ENCODE data around the gene GRM8. TPM values are rescaled to one million over a fixed set of nuclear protein-coding genes. Genes with fewer than 3 reads are reported as not detected.
"Not testable (repeated sequence)": the region's sequence is repeated elsewhere in the genome, so short reads cannot be mapped to it uniquely, and the experiment has no call there.

Gene GRM8
- total and polyA plus RNA-seq, 9 donors = 0.18 to 0.75 (median 0.26) TPM; not detected in 1

GRCh38 chr7:126842451-126842850 lies 410.3 kb downstream of the GRM8 start:
- H3K4me3 ChIP-seq (ENCODE audit: low read length) = no peak overlapping the region
- H3K9me3 ChIP-seq (replicated peaks; ENCODE audit: control insufficient read depth, low read depth, low read length) = no peaks in the 10 kb centered on the region
- no peak for DNase-seq
- no peak overlapping the region for H3K27ac ChIP-seq (ENCODE audit: low read length)
- no peaks in the 10 kb centered on the region for H3K27me3 ChIP-seq (ENCODE audit: control insufficient read depth, insufficient read depth, low read length)
- H3K36me3 ChIP-seq (ENCODE audit: control insufficient read depth, insufficient read depth, low read length) = no peaks in the 10 kb centered on the region
- no CpG with 5 or more reads among the region's 1 CpG for WGBS (ENCODE audit: insufficient coverage)
- no peaks in the 10 kb centered on the region for H3K4me1 ChIP-seq (ENCODE audit: control insufficient read depth, insufficient read depth, low read length)

GRCh38 chr7:126840869-126841268 lies 411.9 kb downstream of the GRM8 start:
- Histone ChIP-seq H3K36me3 (ENCODE audit: control insufficient read depth, insufficient read depth, low read length) (no peaks in the 10 kb centered on the region), H3K27ac (ENCODE audit: low read length) (no peak overlapping the region), H3K9me3 (replicated peaks; ENCODE audit: control insufficient read depth, low read depth, low read length) (no peaks in the 10 kb centered on the region), H3K27me3 (ENCODE audit: control insufficient read depth, insufficient read depth, low read length) (no peaks in the 10 kb centered on the region), H3K4me3 (ENCODE audit: low read length) (no peak overlapping the region), H3K4me1 (ENCODE audit: control insufficient read depth, insufficient read depth, low read length) (no peaks in the 10 kb centered on the region)
- DNase-seq = no peak

- Histone ChIP-seq H3K27ac (ENCODE audit: low read length) (no peak overlapping the region), H3K36me3 (ENCODE audit: control insufficient read depth, insufficient read depth, low read length) (no peaks in the 10 kb centered on the region), H3K4me1 (ENCODE audit: control insufficient read depth, insufficient read depth, low read length) (no peaks in the 10 kb centered on the region), H3K27me3 (ENCODE audit: control insufficient read depth, insufficient read depth, low read length) (no peaks in the 10 kb centered on the region), H3K9me3 (replicated peaks; ENCODE audit: control insufficient read depth, low read depth, low read length) (no peaks in the 10 kb centered on the region), H3K4me3 (ENCODE audit: low read length) (no peak overlapping the region)
- 67% methylated on average over 1 of the region's 1 CpG for WGBS (ENCODE audit: insufficient coverage)
- DNase-seq = no peak
Observed at GRCh38 chr7:126839624-126840023, 413.1 kb downstream of the GRM8 start.

DNA sequence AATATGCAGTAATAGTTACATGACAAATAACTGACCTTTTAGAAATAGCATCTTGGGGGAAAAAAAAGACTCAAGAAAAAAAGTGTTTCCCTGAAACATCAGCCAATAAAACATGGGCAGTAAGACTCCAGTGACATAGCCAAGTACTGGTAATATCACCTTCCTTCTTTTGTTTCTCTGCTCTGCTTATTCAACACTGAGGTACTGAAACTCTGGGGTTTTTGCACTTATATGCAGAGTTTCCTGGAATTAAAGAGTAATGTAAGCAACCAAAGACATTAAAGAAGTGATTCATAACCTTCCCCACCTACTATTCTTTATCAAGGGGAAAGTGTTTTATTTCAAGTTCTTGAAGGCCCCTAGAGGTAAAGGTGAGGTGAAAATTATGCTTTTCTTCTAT lies 414.5 kb downstream of the GRM8 start:
- H3K27ac ChIP-seq (ENCODE audit: low read length) = no peak overlapping the region
- no peak overlapping the region for H3K4me3 ChIP-seq (ENCODE audit: low read length)
- no peaks in the 10 kb centered on the region for H3K4me1 ChIP-seq (ENCODE audit: control insufficient read depth, insufficient read depth, low read length)
- no peak for DNase-seq
- H3K36me3 ChIP-seq (ENCODE audit: control insufficient read depth, insufficient read depth, low read length) = no peaks in the 10 kb centered on the region
- no peaks in the 10 kb centered on the region for H3K27me3 ChIP-seq (ENCODE audit: control insufficient read depth, insufficient read depth, low read length)
- H3K9me3 ChIP-seq (replicated peaks; ENCODE audit: control insufficient read depth, low read depth, low read length) = no peaks in the 10 kb centered on the region

DNA sequence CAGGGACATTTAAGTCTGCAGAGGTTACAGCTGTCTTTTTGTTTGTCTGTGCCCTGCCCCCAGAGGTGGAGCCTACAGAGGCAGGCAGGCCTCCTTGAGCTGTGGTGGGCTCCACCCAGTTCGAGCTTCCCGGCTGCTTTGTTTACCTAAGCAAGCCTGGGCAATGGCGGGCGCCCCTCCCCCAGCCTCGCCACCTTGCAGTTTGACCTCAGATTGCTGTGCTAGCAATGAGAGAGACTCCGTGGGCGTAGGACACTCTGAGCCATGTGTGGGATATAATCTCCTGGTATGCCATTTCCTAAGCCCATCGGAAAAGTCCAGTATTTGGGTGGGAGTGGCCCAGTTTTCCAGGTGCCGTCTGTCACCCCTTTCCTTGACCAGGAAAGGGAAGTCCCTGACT lies 421.5 kb downstream of the GRM8 start:
- not testable (repeated sequence) for H3K36me3 ChIP-seq (ENCODE audit: control insufficient read depth, insufficient read depth, low read length); DNase-seq; H3K4me1 ChIP-seq (ENCODE audit: control insufficient read depth, insufficient read depth, low read length); H3K4me3 ChIP-seq (ENCODE audit: low read length); H3K27ac ChIP-seq (ENCODE audit: low read length); H3K9me3 ChIP-seq (replicated peaks; ENCODE audit: control insufficient read depth, low read depth, low read length); H3K27me3 ChIP-seq (ENCODE audit: control insufficient read depth, insufficient read depth, low read length)
- 79% methylated on average over 6 of the region's 9 CpGs for WGBS (ENCODE audit: insufficient coverage)

- H3K4me3 ChIP-seq (ENCODE audit: low read length) = no peak overlapping the region
- H3K27me3 ChIP-seq (ENCODE audit: control insufficient read depth, insufficient read depth, low read length) = no peaks in the 10 kb centered on the region
- no peaks in the 10 kb centered on the region for H3K36me3 ChIP-seq (ENCODE audit: control insufficient read depth, insufficient read depth, low read length)
- no peaks in the 10 kb centered on the region for H3K9me3 ChIP-seq (replicated peaks; ENCODE audit: control insufficient read depth, low read depth, low read length)
- WGBS (ENCODE audit: insufficient coverage) = 86% methylated on average over 3 of the region's 3 CpGs
- no peak overlapping the region for H3K27ac ChIP-seq (ENCODE audit: low read length)
- no peaks in the 10 kb centered on the region for H3K4me1 ChIP-seq (ENCODE audit: control insufficient read depth, insufficient read depth, low read length)
- no peak for DNase-seq
Observed at GRCh38 chr7:126820925-126821324, 431.8 kb downstream of the GRM8 start.

- Histone ChIP-seq H3K4me1 (ENCODE audit: control insufficient read depth, insufficient read depth, low read length) (no peaks in the 10 kb centered on the region), H3K9me3 (replicated peaks; ENCODE audit: control insufficient read depth, low read depth, low read length) (no peaks in the 10 kb centered on the region), H3K4me3 (ENCODE audit: low read length) (no peak overlapping the region), H3K27ac (ENCODE audit: low read length) (no peak overlapping the region), H3K27me3 (ENCODE audit: control insufficient read depth, insufficient read depth, low read length) (no peaks in the 10 kb centered on the region), H3K36me3 (ENCODE audit: control insufficient read depth, insufficient read depth, low read length) (no peaks in the 10 kb centered on the region)
- no peak for DNase-seq
- WGBS (ENCODE audit: insufficient coverage) = 43% methylated on average over 3 of the region's 5 CpGs
Observed at GRCh38 chr7:126819197-126819484, 433.6 kb downstream of the GRM8 start.

DNA sequence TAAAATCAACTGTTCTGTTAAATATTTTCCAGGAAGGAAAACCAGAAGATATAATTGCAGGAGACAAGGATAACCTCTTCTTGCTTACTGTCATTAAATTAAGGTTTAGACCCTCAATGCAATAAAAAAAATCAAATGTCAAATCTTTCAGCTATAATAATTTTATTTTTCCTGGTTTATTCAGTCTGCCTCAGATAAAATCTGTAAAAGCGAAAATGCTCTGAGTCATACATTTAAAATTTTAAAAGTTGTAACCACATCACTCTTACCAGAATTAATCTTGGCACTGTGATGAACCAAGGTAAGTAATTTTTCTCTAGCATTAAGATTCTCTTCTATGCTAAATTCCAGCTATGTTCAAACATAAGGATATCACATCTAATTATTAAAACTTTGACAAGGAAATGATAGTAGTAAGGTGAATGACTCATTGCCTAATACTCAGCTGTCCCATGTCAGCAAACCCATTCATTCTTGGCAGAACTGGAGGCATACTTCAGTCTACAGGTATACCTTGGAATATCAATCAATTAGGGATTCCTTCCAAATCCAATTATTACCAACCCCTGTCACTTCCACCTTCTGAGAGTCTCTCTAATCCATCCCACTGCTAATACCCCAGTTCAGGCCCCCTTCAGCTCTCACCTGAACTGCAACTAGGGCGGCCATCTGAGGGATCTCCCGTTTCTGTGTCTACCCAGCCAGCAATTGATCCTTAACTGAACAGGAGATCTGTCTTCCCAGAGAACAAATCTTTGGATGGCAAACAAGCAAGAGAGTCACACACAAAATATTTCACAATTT lies 434.1 kb downstream of the GRM8 start:
- Histone ChIP-seq H3K27ac (ENCODE audit: low read length) (no peak overlapping the region), H3K9me3 (replicated peaks; ENCODE audit: control insufficient read depth, low read depth, low read length) (no peaks in the 10 kb centered on the region), H3K27me3 (ENCODE audit: control insufficient read depth, insufficient read depth, low read length) (no peaks in the 10 kb centered on the region), H3K4me1 (ENCODE audit: control insufficient read depth, insufficient read depth, low read length) (no peaks in the 10 kb centered on the region), H3K4me3 (ENCODE audit: low read length) (no peak overlapping the region), H3K36me3 (ENCODE audit: control insufficient read depth, insufficient read depth, low read length) (no peaks in the 10 kb centered on the region)
- no peak for DNase-seq
- WGBS (ENCODE audit: insufficient coverage) = 72% methylated on average over 2 of the region's 3 CpGs

GRCh38 chr7:126809188-126809587 lies 443.6 kb downstream of the GRM8 start:
- Histone ChIP-seq H3K27me3 (ENCODE audit: control insufficient read depth, insufficient read depth, low read length) (no peaks in the 10 kb centered on the region), H3K4me3 (ENCODE audit: low read length) (no peak overlapping the region), H3K27ac (ENCODE audit: low read length) (no peak overlapping the region), H3K4me1 (ENCODE audit: control insufficient read depth, insufficient read depth, low read length) (no peaks in the 10 kb centered on the region), H3K36me3 (ENCODE audit: control insufficient read depth, insufficient read depth, low read length) (no peaks in the 10 kb centered on the region), H3K9me3 (replicated peaks; ENCODE audit: control insufficient read depth, low read depth, low read length) (no peaks in the 10 kb centered on the region)
- no peak for DNase-seq
- no CpG with 5 or more reads among the region's 1 CpG for WGBS (ENCODE audit: insufficient coverage)

DNA sequence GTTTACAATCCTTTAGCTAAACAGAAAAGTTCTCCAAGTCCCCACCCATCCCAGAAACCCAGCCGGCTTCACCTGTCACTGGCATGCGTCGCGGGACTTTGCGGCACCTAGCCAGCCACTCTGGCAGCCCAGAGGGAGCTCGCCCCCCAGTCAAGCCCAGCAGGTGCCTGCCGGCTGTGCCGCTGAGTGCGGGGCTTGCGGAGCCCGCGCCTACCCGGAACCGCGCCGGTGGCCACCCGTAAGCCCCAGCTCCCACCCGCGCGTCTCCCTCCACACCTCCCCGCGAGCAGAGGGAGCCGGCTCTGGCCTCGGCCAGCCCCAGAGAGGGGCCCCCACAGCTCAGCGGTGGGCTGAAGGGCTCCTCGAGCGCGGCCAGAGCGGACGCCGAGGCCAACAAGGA lies 446.1 kb downstream of the GRM8 start:
- 96% methylated on average over 26 of the region's 31 CpGs for whole genome bisulfite sequencing (ENCODE audit: insufficient coverage)
- no peaks in the 10 kb centered on the region for H3K27me3 ChIP-seq (ENCODE audit: control insufficient read depth, insufficient read depth, low read length)
- H3K27ac ChIP-seq (ENCODE audit: low read length) = no peak overlapping the region
- H3K9me3 ChIP-seq (replicated peaks; ENCODE audit: control insufficient read depth, low read depth, low read length) = no peaks in the 10 kb centered on the region
- H3K4me3 ChIP-seq (ENCODE audit: low read length) = no peak overlapping the region
- DNase-seq = no peak
- H3K4me1 ChIP-seq (ENCODE audit: control insufficient read depth, insufficient read depth, low read length) = no peaks in the 10 kb centered on the region
- no peaks in the 10 kb centered on the region for H3K36me3 ChIP-seq (ENCODE audit: control insufficient read depth, insufficient read depth, low read length)

GRCh38 chr7:126805351-126805750 lies 447.4 kb downstream of the GRM8 start:
- DNase-seq = no peak
- no CpG with 5 or more reads among the region's 1 CpG for WGBS (ENCODE audit: insufficient coverage)
- Histone ChIP-seq H3K36me3 (ENCODE audit: control insufficient read depth, insufficient read depth, low read length) (no peaks in the 10 kb centered on the region), H3K4me1 (ENCODE audit: control insufficient read depth, insufficient read depth, low read length) (no peaks in the 10 kb centered on the region), H3K9me3 (replicated peaks; ENCODE audit: control insufficient read depth, low read depth, low read length) (no peaks in the 10 kb centered on the region), H3K4me3 (ENCODE audit: low read length) (no peak overlapping the region), H3K27ac (ENCODE audit: low read length) (no peak overlapping the region), H3K27me3 (ENCODE audit: control insufficient read depth, insufficient read depth, low read length) (no peaks in the 10 kb centered on the region)

Measured in muscle of leg (tissue), 11 donors.